ENCODE measurements around the gene LRRC45.

GRCh38 chr17:82050152-82050760 lies 27.2 kb downstream of the LRRC45 start:
- TF ChIP-seq CTCF (IDR thresholded peaks at IDR 0.05; ENCODE audit: low read depth, low read length, poor library complexity, severe bottlenecking): no peak
- no peak for TF ChIP-seq EZH2phosphoT487 (IDR thresholded peaks at IDR 0.05; ENCODE audit: borderline replicate concordance, low read length)
